Mucosa of rectum (tissue), 2 donors: Measurements from ENCODE around the gene ARHGEF11.
"Not testable (repeated sequence)": the region's sequence is repeated elsewhere in the genome, so short reads cannot be mapped to it uniquely, and the experiment has no call there.

Experiments
- H3K27ac ChIP-seq, 2 donors: one replicate each; pipeline ENCODE4 v1.7.0; 2013; ENCODE audit warnings: inconsistent platforms in 2 of 2, low read depth in 2 of 2, low read length in 2 of 2
- H3K27me3 ChIP-seq, 2 donors: one replicate each; pipeline ENCODE4 v1.7.0; 2013; ENCODE audit warnings: low read length in 2 of 2; ENCODE audit not compliant: control insufficient read depth in 2 of 2, insufficient read depth in 2 of 2
- H3K36me3 ChIP-seq, 2 donors: one replicate each; pipeline ENCODE4 v1.7.0; 2013; ENCODE audit warnings: low read length in 2 of 2; ENCODE audit not compliant: control insufficient read depth in 2 of 2, insufficient read depth in 2 of 2
- H3K4me1 ChIP-seq, 2 donors: one replicate each; pipeline ENCODE4 v1.7.0; 2013; ENCODE audit warnings: low read length in 2 of 2, mild to moderate bottlenecking in 1 of 2; ENCODE audit not compliant: control insufficient read depth in 2 of 2, insufficient read depth in 2 of 2
- H3K4me3 ChIP-seq, 2 donors: one replicate each; pipeline ENCODE4 v1.7.0; 2013; ENCODE audit warnings: low read length in 2 of 2
- H3K9ac ChIP-seq, 2 donors: one replicate each; pipeline ENCODE4 v1.7.0; 2013; ENCODE audit warnings: low read length in 2 of 2, low read depth in 1 of 2, mild to moderate bottlenecking in 1 of 2
- H3K9me3 ChIP-seq, 2 donors: one replicate each; pipeline ENCODE4 v1.7.0; 2013; ENCODE audit warnings: low read length in 2 of 2; ENCODE audit not compliant: control insufficient read depth in 2 of 2
- donor health status: healthy.
- donor health status: Normal muscosa, but diverticular disease.

ARHGEF11 gene

GRCh38 chr1:157086299-157086698, 40.8 kb upstream of the ARHGEF11 start:
- Histone ChIP-seq H3K36me3 (no peaks in the 10 kb centered on the region), H3K4me3 (no peak overlapping the region), H3K27me3 (no peaks in the 10 kb centered on the region), H3K4me1 (no peaks in the 10 kb centered on the region), H3K9ac (no peak overlapping the region), H3K27ac (no peak overlapping the region), H3K9me3 (no peaks in the 10 kb centered on the region)

GRCh38 chr1:157085421-157085820, 39.9 kb upstream of the ARHGEF11 start:
- H3K9me3 ChIP-seq = no peaks in the 10 kb centered on the region
- H3K27me3 ChIP-seq = no peaks in the 10 kb centered on the region
- H3K27ac ChIP-seq = no peak overlapping the region
- no peak overlapping the region for H3K4me3 ChIP-seq
- H3K36me3 ChIP-seq = no peaks in the 10 kb centered on the region
- H3K9ac ChIP-seq = no peak overlapping the region
- H3K4me1 ChIP-seq = no peaks in the 10 kb centered on the region

- H3K9ac ChIP-seq = no peak overlapping the region
- H3K27ac ChIP-seq = no peak overlapping the region
- H3K36me3 ChIP-seq = no peaks in the 10 kb centered on the region
- H3K4me1 ChIP-seq = no peaks in the 10 kb centered on the region
- no peak overlapping the region for H3K4me3 ChIP-seq
- no peaks in the 10 kb centered on the region for H3K27me3 ChIP-seq
- no peaks in the 10 kb centered on the region for H3K9me3 ChIP-seq
Measured at GRCh38 chr1:157084720-157085119, 39.2 kb upstream of the ARHGEF11 start.

- H3K27ac ChIP-seq = no peak overlapping the region
- no peaks in the 10 kb centered on the region for H3K4me1 ChIP-seq
- H3K36me3 ChIP-seq = no peaks in the 10 kb centered on the region
- no peak overlapping the region for H3K9ac ChIP-seq
- H3K4me3 ChIP-seq = no peak overlapping the region
- no peaks in the 10 kb centered on the region for H3K9me3 ChIP-seq
- H3K27me3 ChIP-seq = no peaks in the 10 kb centered on the region
Measured at GRCh38 chr1:157081707-157082106, 36.2 kb upstream of the ARHGEF11 start.

- no peaks in the 10 kb centered on the region for H3K9me3 ChIP-seq
- no peak overlapping the region for H3K9ac ChIP-seq
- no peaks in the 10 kb centered on the region for H3K36me3 ChIP-seq
- H3K4me3 ChIP-seq = no peak overlapping the region
- no peaks in the 10 kb centered on the region for H3K4me1 ChIP-seq
- no peak overlapping the region for H3K27ac ChIP-seq
- H3K27me3 ChIP-seq = no peaks in the 10 kb centered on the region
Measured at GRCh38 chr1:157080714-157081113, 35.2 kb upstream of the ARHGEF11 start.

- peaks cover 0 to 2% of the 10 kb centered on the region in 2 donors for H3K4me1 ChIP-seq
- no peak overlapping the region for H3K9ac ChIP-seq
- H3K4me3 ChIP-seq = no peak overlapping the region
- H3K9me3 ChIP-seq = no peaks in the 10 kb centered on the region
- H3K27me3 ChIP-seq = no peaks in the 10 kb centered on the region
- no peak overlapping the region for H3K27ac ChIP-seq
- H3K36me3 ChIP-seq = no peaks in the 10 kb centered on the region
Measured at GRCh38 chr1:157077394-157077793, 31.9 kb upstream of the ARHGEF11 start.

GRCh38 chr1:157073944-157074685, 28.6 kb upstream of the ARHGEF11 start:
- no peak overlapping the region for H3K9ac ChIP-seq
- H3K36me3 ChIP-seq = no peaks in the 10 kb centered on the region
- H3K9me3 ChIP-seq = no peaks in the 10 kb centered on the region
- H3K27me3 ChIP-seq = no peaks in the 10 kb centered on the region
- peaks cover 0 to 2% of the 10 kb centered on the region in 2 donors for H3K4me1 ChIP-seq
- H3K27ac ChIP-seq = no peak overlapping the region
- peak overlapping the region in 1 of 2 donors; percentile 41 for H3K4me3 ChIP-seq

- no peaks in the 10 kb centered on the region for H3K9me3 ChIP-seq
- H3K36me3 ChIP-seq = no peaks in the 10 kb centered on the region
- no peak overlapping the region for H3K9ac ChIP-seq
- no peak overlapping the region for H3K27ac ChIP-seq
- no peaks in the 10 kb centered on the region for H3K27me3 ChIP-seq
- H3K4me1 ChIP-seq = peaks cover 0 to 2% of the 10 kb centered on the region in 2 donors
- no peak overlapping the region for H3K4me3 ChIP-seq
Measured at GRCh38 chr1:157069601-157070000, 24.1 kb upstream of the ARHGEF11 start.

- not testable (repeated sequence) for H3K9ac ChIP-seq, H3K9me3 ChIP-seq, H3K27ac ChIP-seq, H3K36me3 ChIP-seq, H3K4me3 ChIP-seq, H3K4me1 ChIP-seq, H3K27me3 ChIP-seq
Measured at GRCh38 chr1:157059241-157059640, 13.7 kb upstream of the ARHGEF11 start.

- Histone ChIP-seq H3K4me3 (no peak overlapping the region), H3K36me3 (no peaks in the 10 kb centered on the region), H3K9ac (no peak overlapping the region), H3K27ac (no peak overlapping the region), H3K9me3 (no peaks in the 10 kb centered on the region), H3K4me1 (no peaks in the 10 kb centered on the region), H3K27me3 (no peaks in the 10 kb centered on the region)
Measured at GRCh38 chr1:157056269-157056668, 10.7 kb upstream of the ARHGEF11 start.
